Stimulated activated CD4-positive, alpha-beta T cell treated with anti-CD3 and anti-CD28 coated beads, Interleukin-4, amount 100 ng/mL, for 24 hours (primary cell): ENCODE data around the gene HID1.
A peak's percentile ranks its signal among the peaks of the same experiment; 100 is the strongest.
"Not testable (repeated sequence)": the region's sequence is repeated elsewhere in the genome, so short reads cannot be mapped to it uniquely, and the experiment has no call there.

Experiments
- DNase-seq: peaks from one replicate; pipeline ENCODE4 v3.0.0-alpha.2; 2020

The HID1 gene

GRCh38 chr17:74999523-74999922 is 27.0 kb upstream of the HID1 start:
- DNase-seq = no peak

GRCh38 chr17:74998783-74999182 is 26.2 kb upstream of the HID1 start:
- no peak for DNase-seq

GRCh38 chr17:74995847-74996246 is 23.3 kb upstream of the HID1 start:
- DNase-seq = no peak

GRCh38 chr17:74994440-74994839 is 21.9 kb upstream of the HID1 start:
- no peak for DNase-seq

DNA sequence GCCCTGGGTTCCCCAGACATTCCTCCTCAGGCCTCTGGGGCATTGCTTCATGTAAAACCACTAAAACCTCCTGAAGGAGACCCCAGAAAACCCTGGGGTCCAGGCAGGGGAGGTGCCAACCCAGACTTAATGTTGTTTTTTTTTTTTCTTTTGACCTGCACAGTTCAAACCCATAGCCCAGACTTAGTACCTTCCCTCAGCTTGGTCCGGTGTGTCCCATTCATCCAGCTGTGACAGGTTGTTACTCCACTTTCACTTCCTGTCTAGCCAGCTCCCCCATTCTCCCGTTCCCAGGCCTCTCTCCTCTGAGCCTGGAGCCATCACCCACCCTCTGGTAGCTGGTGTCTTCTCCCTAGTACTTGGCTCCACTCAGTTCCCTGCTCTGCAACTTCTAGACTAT is 19.7 kb upstream of the HID1 start:
- DNase-seq = no peak

DNA sequence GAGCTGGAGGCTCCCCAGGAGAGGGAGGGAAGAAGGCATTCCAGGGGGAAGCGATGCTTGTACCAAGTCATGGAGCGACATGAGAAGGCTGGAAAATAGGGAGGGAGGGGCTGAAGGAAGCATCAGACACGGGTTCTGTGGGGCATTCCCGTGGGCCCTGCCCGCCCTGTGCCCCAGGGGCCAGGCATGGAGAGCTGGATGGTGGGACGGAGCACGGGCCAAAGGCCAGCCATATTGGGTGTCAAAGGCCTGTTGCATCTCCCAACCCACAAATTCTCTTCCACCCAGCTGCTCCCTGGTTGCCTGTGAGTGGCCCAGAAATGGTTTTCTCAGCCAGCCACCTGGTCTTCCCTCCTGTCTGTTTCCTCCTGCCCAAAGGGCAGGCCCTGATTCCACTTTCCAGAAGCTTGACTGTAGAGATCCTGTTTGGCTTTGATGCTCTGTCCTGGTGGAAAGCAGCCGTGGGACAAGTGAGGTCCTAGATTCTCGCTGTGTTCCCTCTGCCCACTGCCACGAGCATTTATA is 18.1 kb upstream of the HID1 start:
- no peak for DNase-seq

- peak; percentile 16 for DNase-seq
These were observed 15.6 kb upstream of the HID1 start for GRCh38 chr17:74987909-74988711.

DNA sequence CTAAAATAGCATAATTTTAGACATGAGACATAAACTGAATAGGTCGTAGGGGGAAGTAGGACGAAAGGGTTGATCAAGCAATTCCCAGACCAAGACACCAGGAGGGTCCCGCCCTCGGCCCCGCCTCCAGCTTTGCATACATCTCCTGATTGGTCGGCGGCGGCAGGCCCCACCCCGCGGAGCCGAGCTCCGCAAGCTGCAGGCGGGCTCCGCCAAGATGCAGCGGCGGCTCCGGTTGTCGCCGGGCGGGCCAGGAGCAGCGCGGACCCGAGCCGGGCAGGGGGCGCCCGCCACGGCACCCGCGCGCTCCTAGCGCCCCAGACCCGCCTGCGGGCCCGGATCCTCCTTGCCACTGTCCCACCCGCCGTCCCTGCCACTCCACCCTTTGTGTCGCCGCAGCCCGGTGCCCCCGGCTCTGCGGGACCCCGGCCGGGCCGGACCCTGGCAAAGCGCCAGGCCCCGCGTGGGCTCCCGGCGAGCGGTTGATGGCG is 14.9 kb upstream of the HID1 start, which contains the start of gene CDR2L:
CDR2L (plus strand) TSS at position 215 of the 491 bp plus-strand sequence. CDS start 412 bp downstream, outside the sequence.
- peak; percentile 93 for DNase-seq

GRCh38 chr17:74986206-74986576 is 13.6 kb upstream of the HID1 start:
- DNase-seq = no peak

DNA sequence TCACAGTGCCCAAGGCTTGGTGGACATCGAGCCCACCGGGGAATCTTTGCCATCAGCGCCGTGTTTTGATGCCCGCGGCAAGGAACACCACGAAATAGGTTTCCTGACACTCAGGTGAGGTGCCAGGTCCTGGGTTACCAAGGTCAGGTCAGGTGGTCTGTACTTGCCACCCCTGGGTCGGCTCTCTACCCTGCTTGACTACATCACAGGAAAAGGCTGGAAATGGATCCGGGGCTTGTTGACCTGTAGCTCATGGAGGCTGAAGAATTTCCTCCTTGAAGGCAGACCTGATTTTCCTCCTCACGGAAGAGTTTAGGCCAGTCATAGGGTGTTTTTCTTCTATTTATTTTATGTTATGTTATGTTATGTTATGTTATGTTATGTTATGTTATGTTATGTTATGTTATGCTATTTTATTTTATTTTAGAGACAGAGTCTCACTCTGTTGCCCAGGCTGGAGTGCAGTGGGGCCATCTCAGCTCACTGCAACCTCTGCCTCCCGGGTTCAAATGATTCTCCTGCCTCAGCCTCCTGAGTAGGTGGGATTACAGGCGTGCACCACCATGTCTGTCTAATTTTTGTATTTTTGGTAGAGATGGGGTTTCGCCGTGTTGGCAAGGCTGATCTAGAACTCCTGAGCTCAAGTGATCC is 10.2 kb upstream of the HID1 start:
- DNase-seq = not testable (repeated sequence)

GRCh38 chr17:74981979-74982662 is 9.6 kb upstream of the HID1 start:
- peak; percentile 79 for DNase-seq

DNA sequence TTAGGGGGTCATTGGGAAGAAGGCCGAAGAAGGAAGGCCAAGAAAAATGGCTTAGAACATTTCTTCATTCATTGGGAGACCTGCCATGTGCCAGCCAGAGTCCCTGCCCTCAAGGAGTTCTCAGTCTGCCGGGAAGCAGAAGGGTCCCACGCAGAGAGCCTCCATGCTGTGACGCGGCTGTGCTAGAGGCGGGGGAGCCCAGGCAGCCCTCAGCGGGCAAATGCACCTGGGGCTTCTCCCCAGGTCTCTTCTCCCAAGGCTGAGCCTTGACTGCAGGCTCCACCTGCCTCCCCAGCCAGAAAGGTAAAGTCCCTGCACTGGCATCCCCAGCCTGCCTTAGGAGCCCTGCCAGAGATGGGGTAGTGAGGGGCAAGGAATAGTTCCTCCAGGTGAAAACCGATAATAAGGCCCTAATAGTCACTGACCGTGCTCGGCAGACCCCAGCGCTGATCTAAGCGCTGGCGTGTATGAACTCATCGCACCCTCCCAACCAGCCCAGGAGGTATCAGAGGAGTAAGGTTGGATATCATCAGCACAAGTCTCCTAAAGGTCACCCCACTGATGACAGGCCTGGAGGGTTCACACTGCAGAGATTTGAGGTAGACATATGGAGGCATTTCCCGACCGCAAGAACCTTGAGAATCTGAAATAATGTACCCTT is 8.9 kb upstream of the HID1 start:
- DNase-seq = no peak

DNA sequence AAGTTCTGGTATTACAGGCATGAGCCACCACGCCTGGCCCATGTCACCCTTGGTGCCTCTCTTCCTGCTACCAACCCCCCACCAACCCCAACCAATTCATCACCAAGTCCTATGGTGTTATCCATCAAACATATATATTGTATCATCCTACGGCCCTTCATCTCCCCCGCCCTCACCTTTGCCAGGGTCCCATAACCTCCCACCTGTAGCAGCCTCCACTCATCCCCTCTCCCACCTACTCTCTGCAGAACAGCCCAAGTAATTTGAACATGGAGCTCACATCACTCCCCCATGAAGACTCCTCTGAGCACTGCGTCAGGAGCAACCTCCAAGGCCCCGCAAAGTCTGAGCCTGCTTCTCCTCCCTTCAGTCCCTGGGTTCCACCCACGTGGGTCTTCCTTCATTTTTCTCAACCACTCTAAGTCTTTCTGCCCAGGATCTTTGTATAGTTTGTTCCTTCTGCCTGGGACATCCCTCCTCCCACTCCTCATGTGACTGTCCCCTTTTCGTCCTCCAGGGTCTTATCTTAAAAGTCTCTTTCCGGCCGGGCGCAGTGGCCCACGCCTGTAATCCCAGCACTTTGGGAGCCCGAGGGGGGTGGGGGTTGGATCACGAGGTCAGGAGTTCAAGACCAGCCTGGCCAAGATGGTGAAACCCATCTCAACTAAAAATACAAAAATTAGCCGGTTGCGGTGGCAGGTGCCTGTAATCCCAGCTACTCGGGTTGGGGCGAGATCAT is 7.0 kb upstream of the HID1 start:
- no peak for DNase-seq

GRCh38 chr17:74978240-74978639 is 5.7 kb upstream of the HID1 start:
- no peak for DNase-seq

DNA sequence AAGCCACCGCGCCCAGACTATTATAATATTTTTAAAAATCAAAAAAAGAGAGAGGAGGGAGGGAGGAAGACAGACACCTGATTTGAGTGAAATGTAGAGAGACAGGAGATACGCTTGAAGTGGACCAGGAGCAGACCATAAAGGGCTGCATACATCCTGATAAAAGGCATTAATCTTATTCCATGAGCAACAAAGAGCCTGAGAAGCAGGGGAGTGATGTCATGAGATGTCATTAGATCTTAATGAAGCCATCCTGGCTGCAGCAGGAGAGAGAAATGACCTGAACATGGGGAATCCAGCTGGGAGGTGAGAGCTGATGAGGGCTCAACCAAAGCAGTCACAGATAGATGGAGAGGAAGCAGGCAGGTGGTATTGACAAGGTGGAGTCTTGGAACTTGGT is 5.2 kb upstream of the HID1 start:
- DNase-seq = no peak

DNA sequence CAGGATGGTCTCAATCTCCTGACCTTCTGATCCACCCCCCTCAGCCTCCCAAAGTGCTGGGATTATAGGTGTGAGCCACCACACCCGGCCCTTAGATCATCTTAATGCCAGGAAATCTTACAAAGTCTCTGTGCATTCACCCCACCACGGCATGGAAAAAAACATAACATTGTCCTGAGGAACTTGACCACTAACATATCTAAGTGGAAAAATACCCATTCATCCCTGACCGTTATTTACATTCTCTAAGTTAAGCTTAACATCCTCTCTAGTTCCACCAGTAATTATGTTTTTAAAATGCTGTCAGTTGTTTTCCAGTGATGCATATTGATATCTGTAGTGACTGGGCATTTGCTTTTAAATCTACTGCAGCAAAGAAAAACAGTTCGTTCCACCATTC is 3.4 kb upstream of the HID1 start:
- no peak for DNase-seq

GRCh38 chr17:74972973-74973328 is 392 bp upstream of the HID1 start:
- DNase-seq = no peak

DNA sequence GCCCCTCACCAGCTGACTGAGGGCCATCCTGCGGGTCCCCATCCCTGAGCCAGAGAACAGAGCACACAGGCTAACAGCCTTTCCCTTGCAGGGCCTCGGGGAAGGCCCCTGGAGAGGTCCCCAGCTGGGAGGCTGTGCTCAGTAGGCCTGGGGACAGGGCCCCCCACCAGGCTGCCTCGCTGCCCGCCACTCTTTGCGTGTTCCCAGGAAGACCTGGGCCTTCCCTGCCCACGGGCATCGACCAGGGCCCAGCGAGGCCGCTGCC is 785 bp downstream of the HID1 start:
- no peak for DNase-seq

- DNase-seq = no peak
These were observed 1.3 kb downstream of the HID1 start for GRCh38 chr17:74971069-74971841.

DNA sequence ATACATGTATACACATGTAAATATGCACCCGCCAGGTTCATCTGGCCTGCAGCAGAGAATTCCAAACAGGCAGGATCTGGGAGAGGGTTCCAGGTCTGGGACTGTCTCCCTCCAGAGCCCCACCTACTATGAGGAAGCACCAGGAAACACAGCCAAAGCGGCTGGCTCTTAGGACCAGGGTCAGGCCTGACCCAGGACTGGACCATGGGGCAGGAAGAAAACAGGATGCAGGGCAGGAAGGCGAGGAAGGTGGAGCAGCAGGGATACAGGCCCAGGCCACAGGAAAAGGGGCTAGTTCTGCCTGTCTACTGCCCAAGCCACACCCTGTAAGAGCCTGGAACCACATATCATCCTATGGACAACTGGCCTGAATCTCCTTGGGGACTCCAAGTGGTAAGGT is 2.2 kb downstream of the HID1 start:
- DNase-seq = no peak

- DNase-seq = not testable (repeated sequence)
These were observed 3.1 kb downstream of the HID1 start for GRCh38 chr17:74969501-74969900.

GRCh38 chr17:74968361-74968780 is 4.2 kb downstream of the HID1 start:
- DNase-seq = no peak
